Camera-type eye (tissue), 1 donor: Measurements from ENCODE around the gene PDE11A. TPM values are rescaled to one million over a fixed set of nuclear protein-coding genes. Genes with fewer than 3 reads are reported as not detected.

Experiments used
- total RNA-seq: library from RNA; depleted of rRNA; stranded (reverse); fragments of >200 nt; gene quantifications from one replicate; pipeline ENCODE4 v1.2.3, GENCODE V29; 2014

PDE11A gene
- total RNA-seq, result 4.4 TPM

GRCh38 chr2:178072383-178073301 lies at the start of gene PDE11A:
PDE11A (minus strand) TSS chr2:178072777; CDS start chr2:178072437, 340 bp downstream.

GRCh38 chr2:178112202-178113152 lies 39.9 kb upstream of the PDE11A start, which contains the start of gene RBM45:
RBM45 (plus strand) TSS chr2:178112437; CDS start chr2:178112547, 110 bp downstream.

Other genes starting within 250 kb of the PDE11A start
- gene RBM45, start 39.7 kb upstream of the PDE11A start, total RNA-seq, result 20.8 TPM
- gene OSBPL6, start 121.7 kb upstream of the PDE11A start, total RNA-seq, result 10.1 TPM